Neural cell (in vitro differentiated cells): ENCODE results near the gene TRMO. TPM values are rescaled to one million over a fixed set of nuclear protein-coding genes. Genes with fewer than 3 reads are reported as not detected.

ENCODE experiments used
- H2AFZ ChIP-seq: fragments of 200-600, 300-800 bp; sonication (generic), shearing (Covaris generic); 2 replicates; pipeline ENCODE4 v1.6.0; 2014; ENCODE audit warnings: low read depth, mild to moderate bottlenecking, antibody characterized with exemption, low read length, moderate library complexity
- H3F3A ChIP-seq: fragments of 200-600 bp; shearing (Covaris generic); 2 replicates; pipeline ENCODE4 v1.6.1; 2016; ENCODE audit warnings: mild to moderate bottlenecking, moderate library complexity, mixed read lengths, antibody characterized with exemption, low read length; ENCODE audit not compliant: insufficient read depth, poor library complexity, severe bottlenecking
- H3K27ac ChIP-seq: fragments of 200-600, 300-800 bp; sonication (generic), shearing (Covaris generic); 2 replicates; pipeline ENCODE4 v1.5.1; 2014; ENCODE audit warnings: mild to moderate bottlenecking, low read length, moderate library complexity
- H3K27me3 ChIP-seq: fragments of 300-800, 200-600 bp; sonication (generic), shearing (Covaris generic); 2 replicates; pipeline ENCODE4 v1.6.0; 2014; ENCODE audit warnings: mild to moderate bottlenecking, low read depth, low read length, moderate library complexity; ENCODE audit not compliant: insufficient read depth
- H3K36me3 ChIP-seq: fragments of 300-800, 200-600 bp; sonication (generic), shearing (Covaris generic); 2 replicates; pipeline ENCODE4 v1.5.1; 2014; ENCODE audit warnings: mild to moderate bottlenecking, antibody characterized with exemption, low read length, moderate library complexity; ENCODE audit not compliant: insufficient read depth
- H3K4me2 ChIP-seq: fragments of 300-800, 200-600 bp; sonication (generic), shearing (Covaris generic); 2 replicates; pipeline ENCODE4 v1.6.0; 2014; ENCODE audit warnings: mild to moderate bottlenecking, low read length
- H3K4me3 ChIP-seq: fragments of 300-800, 200-600 bp; sonication (generic), shearing (Covaris generic); 2 replicates; pipeline ENCODE4 v1.5.1; 2014; ENCODE audit warnings: mild to moderate bottlenecking, low read length, moderate library complexity
- H3K79me2 ChIP-seq: fragments of 200-600 bp; shearing (Covaris generic); replicated peaks from 2 replicates; pipeline ENCODE4 v1.6.0; 2014; ENCODE audit warnings: mild to moderate bottlenecking, low read length, moderate library complexity; ENCODE audit not compliant: insufficient read depth
- H3K9ac ChIP-seq: fragments of 300-800, 200-600 bp; sonication (generic), shearing (Covaris generic); 2 replicates; pipeline ENCODE4 v1.6.1; 2016; ENCODE audit warnings: mild to moderate bottlenecking, low read length, mixed read lengths
- H3K9me2 ChIP-seq: fragments of 200-600 bp; shearing (Covaris generic); 2 replicates; pipeline ENCODE4 v1.6.1; 2016; ENCODE audit warnings: mild to moderate bottlenecking, low read length, mixed read lengths; ENCODE audit not compliant: insufficient read depth
- H3K9me3 ChIP-seq: fragments of 200-600, 300-800 bp; sonication (generic), shearing (Covaris generic); 2 replicates; pipeline ENCODE4 v1.6.1; 2016; ENCODE audit warnings: mild to moderate bottlenecking, mixed run types, low read length, moderate library complexity, mixed read lengths
- H4K20me1 ChIP-seq: fragments of 200-600 bp; shearing (Covaris generic); 2 replicates; pipeline ENCODE4 v1.6.1; 2016; ENCODE audit warnings: mild to moderate bottlenecking, mixed run types; ENCODE audit not compliant: insufficient read depth
- EP300 ChIP-seq: fragments of 450-650 bp; conservative IDR thresholded peaks from 2 replicates; pipeline ENCODE4 v1.6.1; 2014; ENCODE audit warnings: antibody characterized with exemption, mild to moderate bottlenecking, moderate library complexity; ENCODE audit not compliant: poor library complexity, severe bottlenecking
- EZH2 ChIP-seq: fragments of 200-600, 300-800 bp; shearing (Covaris generic), sonication (generic); IDR thresholded peaks from 2 replicates; pipeline ENCODE4 v1.6.1; 2014; ENCODE audit warnings: antibody characterized with exemption, low read length, borderline replicate concordance, mild to moderate bottlenecking; ENCODE audit not compliant: insufficient read depth, poor library complexity, severe bottlenecking
- MXI1 ChIP-seq: fragments of 450-650 bp; conservative IDR thresholded peaks from 2 replicates; pipeline ENCODE4 v1.6.1; 2014; ENCODE audit warnings: antibody characterized with exemption, mild to moderate bottlenecking; ENCODE audit not compliant: poor library complexity, severe bottlenecking
- POLR2AphosphoS5 ChIP-seq: IDR thresholded peaks from 2 replicates; pipeline ENCODE4 v1.6.1; 2012
- RAD21 ChIP-seq: fragments of 450-650 bp; conservative IDR thresholded peaks from 2 replicates; pipeline ENCODE4 v1.6.1; 2014; ENCODE audit warnings: antibody characterized with exemption, mild to moderate bottlenecking, moderate library complexity
- REST ChIP-seq: IDR thresholded peaks from 2 replicates; pipeline ENCODE4 v1.6.1; 2012; ENCODE audit warnings: borderline replicate concordance
- SMC3 ChIP-seq: fragments of 450-650 bp; conservative IDR thresholded peaks from 2 replicates; pipeline ENCODE4 v1.6.1; 2014; ENCODE audit warnings: antibody characterized with exemption, mild to moderate bottlenecking, moderate library complexity; ENCODE audit not compliant: poor library complexity
- TAF1 ChIP-seq: IDR thresholded peaks from 2 replicates; pipeline ENCODE4 v1.6.1; 2012; ENCODE audit warnings: low read depth
- polyA plus RNA-seq: library from polyadenylated mRNA; depleted of rRNA; stranded (reverse); fragments of >200 nt; gene quantifications from 2 replicates; pipeline ENCODE4 v1.2.3, GENCODE V29; 2014
- TF ChIP-seq, protein P1 (sequence below): fragments of 450-650 bp; IDR thresholded peaks from 2 replicates; pipeline ENCODE4 v1.5.1; 2014; ENCODE audit warnings: antibody characterized with exemption, mild to moderate bottlenecking, moderate library complexity; ENCODE audit not compliant: poor library complexity, severe bottlenecking

TRMO gene
- polyA plus RNA-seq, 1 donor from 2014 or later, result 15.4 TPM

- Histone ChIP-seq H3K79me2 (no peaks in the 10 kb centered on the region), H3K4me3 (no peak overlapping the region), H3K4me2 (no peak overlapping the region), H3K9ac (no peak overlapping the region), H3K27ac (no peak overlapping the region), H3K9me2 (no peaks in the 10 kb centered on the region), H4K20me1 (no peaks in the 10 kb centered on the region), H3K27me3 (peaks cover 2% of the 10 kb centered on the region), H3F3A (no peaks in the 10 kb centered on the region), H3K36me3 (no peaks in the 10 kb centered on the region), H3K9me3 (no peaks in the 10 kb centered on the region), H2AFZ (no peak overlapping the region)
- TF ChIP-seq RAD21, result no peak
- no peak for TF ChIP-seq EP300
- TF ChIP-seq REST, result no peak
- no peak for TF ChIP-seq TAF1
- TF ChIP-seq, protein P1, sequence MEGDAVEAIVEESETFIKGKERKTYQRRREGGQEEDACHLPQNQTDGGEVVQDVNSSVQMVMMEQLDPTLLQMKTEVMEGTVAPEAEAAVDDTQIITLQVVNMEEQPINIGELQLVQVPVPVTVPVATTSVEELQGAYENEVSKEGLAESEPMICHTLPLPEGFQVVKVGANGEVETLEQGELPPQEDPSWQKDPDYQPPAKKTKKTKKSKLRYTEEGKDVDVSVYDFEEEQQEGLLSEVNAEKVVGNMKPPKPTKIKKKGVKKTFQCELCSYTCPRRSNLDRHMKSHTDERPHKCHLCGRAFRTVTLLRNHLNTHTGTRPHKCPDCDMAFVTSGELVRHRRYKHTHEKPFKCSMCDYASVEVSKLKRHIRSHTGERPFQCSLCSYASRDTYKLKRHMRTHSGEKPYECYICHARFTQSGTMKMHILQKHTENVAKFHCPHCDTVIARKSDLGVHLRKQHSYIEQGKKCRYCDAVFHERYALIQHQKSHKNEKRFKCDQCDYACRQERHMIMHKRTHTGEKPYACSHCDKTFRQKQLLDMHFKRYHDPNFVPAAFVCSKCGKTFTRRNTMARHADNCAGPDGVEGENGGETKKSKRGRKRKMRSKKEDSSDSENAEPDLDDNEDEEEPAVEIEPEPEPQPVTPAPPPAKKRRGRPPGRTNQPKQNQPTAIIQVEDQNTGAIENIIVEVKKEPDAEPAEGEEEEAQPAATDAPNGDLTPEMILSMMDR, result no peak
- no peak for TF ChIP-seq EZH2
- TF ChIP-seq SMC3, result no peak
- no peak for TF ChIP-seq POLR2AphosphoS5
- no peak for TF ChIP-seq MXI1
Observed at GRCh38 chr9:97970165-97970564, 47.9 kb upstream of the TRMO start.

DNA sequence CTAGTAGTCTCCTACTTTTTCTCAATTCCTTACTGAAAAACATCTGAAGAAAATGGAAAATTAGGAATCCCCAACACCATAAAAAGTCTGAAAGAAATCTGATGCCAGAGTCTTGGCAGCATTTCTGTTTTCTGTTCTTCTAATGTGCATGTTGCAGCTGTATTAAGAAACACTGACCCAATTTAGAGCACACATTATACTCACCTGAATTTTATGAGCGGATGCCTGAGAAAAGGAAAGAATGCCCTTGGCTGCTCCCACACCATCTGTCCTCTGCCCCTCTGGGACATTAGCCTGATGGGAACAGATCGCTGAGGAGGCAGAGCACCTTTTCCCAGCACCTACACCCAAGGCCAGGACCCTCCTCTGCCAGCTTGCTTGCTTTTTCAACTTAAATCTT lies 46.7 kb upstream of the TRMO start:
- Histone ChIP-seq H3K4me2 (no peak overlapping the region), H4K20me1 (no peaks in the 10 kb centered on the region), H3K9me2 (no peaks in the 10 kb centered on the region), H3K9me3 (no peaks in the 10 kb centered on the region), H3K4me3 (no peak overlapping the region), H2AFZ (no peak overlapping the region), H3K9ac (no peak overlapping the region), H3K36me3 (no peaks in the 10 kb centered on the region), H3F3A (no peaks in the 10 kb centered on the region), H3K79me2 (no peaks in the 10 kb centered on the region), H3K27ac (no peak overlapping the region), H3K27me3 (peaks cover 2% of the 10 kb centered on the region)
- TF ChIP-seq RAD21 (no peak), SMC3 (no peak), TAF1 (no peak), MXI1 (no peak), POLR2AphosphoS5 (no peak), EP300 (no peak), EZH2 (no peak), REST (no peak)
- TF ChIP-seq, protein P1, result no peak
